ENCODE results near the gene CFAP99.
A peak's percentile ranks its signal among the peaks of the same experiment; 100 is the strongest.
"Not testable (repeated sequence)": the region's sequence is repeated elsewhere in the genome, so short reads cannot be mapped to it uniquely, and the experiment has no call there.

CFAP99 gene

DNA sequence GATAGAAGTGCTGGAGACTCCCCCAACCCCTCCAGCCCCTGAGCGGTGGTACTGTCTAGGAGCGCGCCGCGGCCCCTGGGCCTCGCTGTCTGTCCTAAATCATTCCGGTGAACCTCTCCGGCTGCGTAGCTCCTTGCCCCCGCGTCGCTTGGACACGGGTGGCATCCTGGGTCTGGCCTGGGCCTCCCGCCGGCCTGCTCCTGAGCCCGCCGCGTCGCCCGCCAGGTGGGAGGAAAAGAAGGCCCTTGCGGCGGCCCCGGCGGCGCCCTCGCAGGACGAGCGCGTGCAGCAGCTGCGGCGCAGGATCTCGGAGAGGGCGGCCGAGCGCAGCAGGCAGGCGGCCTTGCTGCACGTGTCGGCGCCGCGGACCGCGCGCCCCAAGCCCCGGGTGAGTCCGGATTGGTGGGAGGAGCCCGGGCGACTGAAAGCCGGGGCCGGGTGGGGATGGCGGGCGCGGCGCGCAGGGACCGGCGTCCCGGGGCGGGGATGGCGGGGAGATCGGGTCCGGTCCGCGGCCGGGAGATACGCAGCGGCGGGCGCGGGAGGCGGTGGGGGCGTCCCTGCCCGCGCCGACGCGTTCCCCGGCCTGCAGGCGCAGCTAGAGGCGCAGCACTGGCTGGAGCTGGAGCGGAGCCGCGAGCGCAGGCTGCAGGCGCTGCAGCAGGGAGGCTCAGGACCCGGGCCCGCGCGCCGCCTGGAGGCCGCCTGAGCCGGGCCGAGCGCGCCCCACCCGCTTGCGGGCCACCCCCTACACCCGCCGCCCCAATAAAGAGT lies 43.6 kb downstream of the CFAP99 start:
- peak overlapping the region; percentile 49 for H3K4me3 ChIP-seq (ENCODE audit: low read depth, low read length)

DNA sequence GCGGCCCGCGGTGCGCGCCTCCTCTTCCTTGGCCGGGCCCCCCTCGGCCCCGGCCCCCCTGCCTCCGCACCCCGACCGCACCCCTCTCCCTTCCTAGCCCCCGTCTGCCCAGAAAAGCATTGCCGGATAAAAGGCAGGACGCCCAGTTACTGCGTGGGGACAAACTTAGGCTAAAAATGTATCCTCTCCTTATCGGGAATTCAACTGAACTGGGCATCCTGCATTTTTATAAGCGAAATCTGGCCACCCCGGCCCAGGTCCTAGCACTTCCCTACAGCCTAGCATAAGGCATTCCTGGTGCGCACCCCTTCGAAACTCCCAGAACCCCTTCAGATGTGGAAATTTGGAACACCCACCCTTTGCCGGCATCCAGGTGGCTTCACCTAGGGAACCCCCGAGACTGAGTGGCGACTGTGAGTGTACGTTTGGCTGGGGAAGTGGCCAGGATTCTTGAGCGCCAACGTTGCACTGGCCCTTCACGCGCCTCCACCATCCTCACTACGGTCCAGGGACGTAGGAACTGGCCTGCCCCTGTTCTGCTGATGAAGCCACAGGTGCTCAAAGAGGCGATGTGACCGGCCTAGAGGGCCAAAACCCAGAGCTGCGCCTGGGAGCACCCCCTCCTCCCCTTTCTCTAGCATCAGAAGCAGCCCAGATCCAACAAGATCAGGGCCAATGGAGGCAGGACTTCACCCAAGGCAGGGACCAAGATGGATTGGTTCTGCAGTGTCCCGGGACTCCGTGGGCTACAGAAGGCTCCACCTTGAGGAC lies 44.4 kb downstream of the CFAP99 start:
- TF ChIP-seq, protein P1, sequence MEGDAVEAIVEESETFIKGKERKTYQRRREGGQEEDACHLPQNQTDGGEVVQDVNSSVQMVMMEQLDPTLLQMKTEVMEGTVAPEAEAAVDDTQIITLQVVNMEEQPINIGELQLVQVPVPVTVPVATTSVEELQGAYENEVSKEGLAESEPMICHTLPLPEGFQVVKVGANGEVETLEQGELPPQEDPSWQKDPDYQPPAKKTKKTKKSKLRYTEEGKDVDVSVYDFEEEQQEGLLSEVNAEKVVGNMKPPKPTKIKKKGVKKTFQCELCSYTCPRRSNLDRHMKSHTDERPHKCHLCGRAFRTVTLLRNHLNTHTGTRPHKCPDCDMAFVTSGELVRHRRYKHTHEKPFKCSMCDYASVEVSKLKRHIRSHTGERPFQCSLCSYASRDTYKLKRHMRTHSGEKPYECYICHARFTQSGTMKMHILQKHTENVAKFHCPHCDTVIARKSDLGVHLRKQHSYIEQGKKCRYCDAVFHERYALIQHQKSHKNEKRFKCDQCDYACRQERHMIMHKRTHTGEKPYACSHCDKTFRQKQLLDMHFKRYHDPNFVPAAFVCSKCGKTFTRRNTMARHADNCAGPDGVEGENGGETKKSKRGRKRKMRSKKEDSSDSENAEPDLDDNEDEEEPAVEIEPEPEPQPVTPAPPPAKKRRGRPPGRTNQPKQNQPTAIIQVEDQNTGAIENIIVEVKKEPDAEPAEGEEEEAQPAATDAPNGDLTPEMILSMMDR (IDR thresholded peaks at IDR 0.05; ENCODE audit: low read depth, low read length): no peak
- H3K4me3 ChIP-seq (ENCODE audit: low read depth, low read length): peak overlapping the region; percentile 49

More for the DNA sequence above, 43.6 kb downstream of the CFAP99 start:
- TF ChIP-seq, protein P1 (IDR thresholded peaks at IDR 0.05; ENCODE audit: low read depth, low read length): peak; percentile 29; the same call in 1 of the 2 replicates

DNA sequence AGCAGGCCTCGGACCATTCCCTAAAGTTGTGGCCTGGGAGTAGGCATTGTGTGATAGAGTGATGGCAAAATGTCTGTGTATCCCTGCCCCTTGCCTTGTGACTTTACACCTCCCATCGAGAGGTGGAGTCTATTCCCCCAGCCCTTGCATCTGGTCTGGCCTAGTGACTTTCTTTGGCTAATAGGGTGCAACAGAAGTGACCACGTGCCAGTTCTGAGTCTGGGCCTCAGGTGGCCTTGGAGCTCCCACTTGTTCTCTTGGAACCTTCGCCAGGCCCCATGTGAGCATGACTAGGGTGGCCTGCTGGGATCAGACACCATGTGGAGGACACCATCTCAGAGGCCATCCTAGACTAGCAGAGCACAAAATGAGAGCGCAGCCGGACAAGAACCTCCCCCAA lies 46.3 kb downstream of the CFAP99 start:
- TF ChIP-seq, protein P1 (IDR thresholded peaks at IDR 0.05; ENCODE audit: low read depth, low read length): no peak
- H3K4me3 ChIP-seq (ENCODE audit: low read depth, low read length): no peak overlapping the region

DNA sequence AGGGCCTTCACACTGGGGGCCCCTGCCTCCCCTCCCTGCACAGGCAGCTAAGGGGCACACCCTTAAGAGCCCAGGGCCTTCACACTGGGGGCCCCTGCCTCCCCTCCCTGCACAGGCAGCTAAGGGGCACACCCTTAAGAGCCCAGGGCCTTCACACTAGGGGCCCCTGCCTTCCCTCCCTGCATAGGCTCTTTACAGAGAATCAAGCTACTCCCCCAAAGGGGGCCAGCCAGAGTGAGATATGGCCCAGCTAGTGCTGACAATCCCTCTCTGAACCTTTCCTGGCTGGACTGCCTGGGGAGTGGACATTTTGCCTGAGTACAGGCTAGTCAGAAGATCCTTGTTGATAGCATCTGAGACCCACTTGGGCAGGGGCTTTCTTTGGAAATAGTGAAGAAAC lies 46.8 kb downstream of the CFAP99 start:
- H3K4me3 ChIP-seq (ENCODE audit: low read depth, low read length): not testable (repeated sequence)

DNA sequence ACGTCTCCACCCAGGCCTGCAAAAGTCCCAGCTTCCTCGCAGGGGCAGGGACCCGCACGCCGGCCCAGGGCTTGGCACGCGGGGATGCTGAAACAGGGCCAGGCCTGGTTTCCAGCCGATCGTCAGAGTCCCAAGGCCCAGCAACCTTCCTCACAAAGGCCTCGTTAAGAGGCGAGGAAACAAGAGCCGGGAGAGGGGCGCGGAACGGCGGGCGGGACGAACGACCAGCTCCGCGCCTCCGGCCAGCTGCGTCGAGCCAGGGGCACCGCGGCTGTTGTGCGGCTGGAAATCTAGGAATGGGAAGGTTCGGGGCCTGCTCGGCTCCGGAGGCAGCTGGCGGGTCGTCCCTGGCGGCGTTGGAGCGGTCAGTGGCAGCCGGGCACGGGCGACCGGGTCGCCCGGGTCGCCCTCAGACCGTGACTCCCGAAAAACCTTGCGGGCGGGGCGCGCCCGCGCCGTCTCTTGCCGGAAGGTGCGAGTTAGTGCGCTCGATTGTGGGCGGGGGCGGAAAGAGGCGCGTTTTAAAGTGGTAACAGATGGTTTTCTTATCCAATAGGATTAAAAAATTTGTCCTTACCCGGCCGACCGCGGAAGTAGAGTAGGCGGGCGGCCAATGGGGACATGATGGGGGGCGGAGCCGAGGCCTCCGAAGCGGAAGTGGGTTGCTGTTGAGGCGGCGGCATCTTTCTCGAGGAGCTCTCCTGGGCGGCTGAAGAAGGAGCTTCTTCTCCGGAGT lies 49.9 kb downstream of the CFAP99 start, which contains the start of gene RNF4:
TSS of gene RNF4 (plus strand) at position 651 of the 736 bp plus-strand sequence. CDS start 21,388 bp downstream, outside the sequence.
- TF ChIP-seq, protein P1 (IDR thresholded peaks at IDR 0.05; ENCODE audit: low read depth, low read length): no peak
- peak within 1 kb of the TSS; percentile 99 for H3K4me3 ChIP-seq (ENCODE audit: low read depth, low read length)

DNA sequence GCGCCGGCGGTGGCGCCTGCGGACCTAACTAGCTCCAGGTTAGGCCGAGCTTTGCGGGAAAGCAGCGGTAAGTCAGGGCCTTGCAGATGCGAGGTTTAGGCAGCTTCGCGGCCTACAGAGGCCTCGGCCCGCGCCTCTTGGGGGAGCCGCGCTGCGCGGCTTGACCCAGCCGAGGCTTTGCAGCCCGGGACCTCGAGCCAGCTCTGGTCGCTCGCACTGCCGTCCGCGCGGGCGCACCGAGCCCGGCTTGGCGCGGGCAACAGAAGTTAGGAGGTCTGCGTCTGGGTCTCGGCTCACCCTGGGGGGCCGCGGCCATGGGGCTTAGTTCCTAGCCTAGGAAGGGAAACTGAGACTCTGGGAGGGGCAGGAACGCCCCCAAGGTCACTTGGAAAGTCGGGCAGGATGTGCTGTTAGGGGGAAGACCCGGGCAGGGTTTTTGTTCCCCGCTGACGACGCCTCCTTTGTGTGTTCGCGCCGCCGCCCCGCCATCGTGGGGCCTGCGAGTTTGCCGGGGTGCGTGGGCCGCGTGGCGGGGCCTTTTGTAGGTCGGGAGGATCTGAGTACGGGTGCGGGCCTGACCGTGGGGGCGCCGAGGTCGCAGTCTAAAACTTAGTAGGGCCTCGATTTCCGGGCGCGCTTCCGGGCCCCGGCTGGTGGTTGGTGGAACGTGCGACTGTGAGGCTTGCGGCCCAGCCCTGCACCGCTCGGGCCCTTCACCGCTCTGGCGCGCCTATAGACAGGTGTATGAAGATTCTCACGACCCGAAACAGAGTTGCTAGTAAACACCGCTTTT lies 50.6 kb downstream of the CFAP99 start:
- TF ChIP-seq, protein P1 (IDR thresholded peaks at IDR 0.05; ENCODE audit: low read depth, low read length): no peak
- H3K4me3 ChIP-seq (ENCODE audit: low read depth, low read length): peak overlapping the region; percentile 99

DNA sequence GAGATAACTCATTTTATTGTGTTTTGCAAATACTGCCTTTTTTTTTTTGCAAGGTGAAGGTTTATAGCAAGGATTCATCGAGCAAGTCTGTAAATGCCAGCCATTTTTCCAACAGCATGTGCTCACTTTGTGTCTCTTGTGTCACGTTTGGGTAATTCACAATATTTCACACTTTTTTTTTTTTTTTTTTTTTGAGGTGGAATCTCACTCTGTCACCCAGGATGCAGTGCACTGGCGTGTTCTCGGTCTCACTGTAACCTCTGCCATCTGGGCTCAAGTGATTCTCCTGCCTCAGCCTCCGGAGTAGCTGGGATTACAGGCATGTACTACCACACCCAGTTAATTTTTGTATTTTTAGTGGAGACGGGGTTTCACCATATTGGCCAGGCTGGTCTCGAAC lies 52.0 kb downstream of the CFAP99 start:
- H3K4me3 ChIP-seq (ENCODE audit: low read depth, low read length): peak overlapping the region; percentile 99
- TF ChIP-seq, protein P1 (IDR thresholded peaks at IDR 0.05; ENCODE audit: low read depth, low read length): no peak
